HepG2 (cell line): Measurements from ENCODE around the gene SUPT20HL2. TPM values are rescaled to one million over a fixed set of nuclear protein-coding genes. Genes with fewer than 3 reads are reported as not detected.

Source experiments
- ATAC-seq: fragments of 200-7000 bp; cut with Tn5 transposase; 3 replicates; pipeline ENCODE4 v1.9.1; 2020; ENCODE audit warnings: mild to moderate bottlenecking, moderate library complexity
- BruUV-seq: library from RNA; stranded (reverse); fragments of 400-500 nt; replicated peaks from 2 replicates; lab custom pipeline; 2021; lab: Mats Ljungman, UMichigan
- CTCF ChIA-PET: fragments of 300-600 bp; formaldehyde crosslinking; extraction: SDS; loops from one replicate; lab custom pipeline; 2021; ENCODE audit warnings: low total read pairs, inconsistent platforms, low intra/inter-chr PET ratio; lab: Yijun Ruan, JAX
- POLR2A ChIA-PET: fragments of 350-600 bp; sonication (Branson Sonifier 250); formaldehyde crosslinking; loops from one replicate; lab custom pipeline; 2020; ENCODE audit warnings: antibody characterized with exemption, inconsistent platforms; lab: Yijun Ruan, JAX
- DNase-seq: peaks from one replicate; pipeline ENCODE4 v3.0.0-alpha.2; 2015; ENCODE audit warnings: low spot score
- FAIRE-seq: peaks from 3 replicates; lab custom pipeline; 2011; peaks lifted over from hg19 to GRCh38; lab: Jason Lieb, UNC
- H2AFZ ChIP-seq: one replicate; pipeline ENCODE4 v1.6.1; 2011; ENCODE audit warnings: low read length, inconsistent platforms
- H3K27ac ChIP-seq: fragments of 300-600 bp; 3 replicates; pipeline ENCODE4 v1.8.0; 2011; ENCODE audit warnings: mixed run types, mild to moderate bottlenecking, mixed read lengths, low read length, inconsistent platforms; ENCODE audit not compliant: insufficient read depth; ENCODE audit errors: extremely low read length
- H3K27me3 ChIP-seq, 2 experiments: fragments of 200-600 bp in 1 of 2; 2 replicates in 1 of 2; 3 replicates in 1 of 2; pipeline versions ENCODE4 v1.6.0 to v1.8.0; 2011; ENCODE audit warnings: low read length in 2 of 2, mild to moderate bottlenecking in 2 of 2, moderate library complexity in 2 of 2, inconsistent platforms in 1 of 2; ENCODE audit not compliant: insufficient read depth in 2 of 2, control insufficient read depth in 1 of 2
- H3K36me3 ChIP-seq, 2 experiments: fragments of 200-600 bp in 1 of 2; replicated peaks in 1 of 2; 2 replicates in 1 of 2; 3 replicates in 1 of 2; pipeline versions ENCODE4 v1.5.1 to v1.8.0; 2011; ENCODE audit warnings: low read length in 2 of 2, inconsistent platforms in 1 of 2; ENCODE audit not compliant: insufficient read depth in 2 of 2, control insufficient read depth in 1 of 2
- H3K4me1 ChIP-seq: 2 replicates; pipeline ENCODE4 v1.5.1; 2012; ENCODE audit warnings: low read length, inconsistent platforms; ENCODE audit not compliant: insufficient read depth
- H3K4me2 ChIP-seq: 2 replicates; pipeline ENCODE4 v1.6.0; 2011; ENCODE audit warnings: low read depth, low read length, inconsistent platforms
- H3K4me3 ChIP-seq, 3 experiments: fragments of 200-600 bp in 1 of 3; sonication (generic), shearing (Covaris generic) in 1 of 3; replicated peaks in 1 of 3; 2 replicates each; pipeline ENCODE4 v1.5.1; 2011 to 2016; ENCODE audit warnings: low read length in 3 of 3, inconsistent platforms in 2 of 3, low read depth in 2 of 3, mild to moderate bottlenecking in 2 of 3, control low read depth in 1 of 3, mixed read lengths in 1 of 3; ENCODE audit not compliant: insufficient read depth in 1 of 3
- H3K79me2 ChIP-seq: one replicate; pipeline ENCODE4 v1.6.1; 2011; ENCODE audit warnings: low read length, inconsistent platforms; ENCODE audit not compliant: insufficient read depth
- H3K9ac ChIP-seq: 2 replicates; pipeline ENCODE4 v1.6.0; 2011; ENCODE audit warnings: mild to moderate bottlenecking, low read depth, low read length, inconsistent platforms; ENCODE audit not compliant: insufficient read depth
- H3K9me3 ChIP-seq: 2 replicates; pipeline ENCODE4 v1.5.1; 2012; ENCODE audit warnings: mild to moderate bottlenecking, low read length
- H4K20me1 ChIP-seq: 2 replicates; pipeline ENCODE4 v1.6.0; 2011; ENCODE audit warnings: inconsistent platforms, mild to moderate bottlenecking, low read length, moderate library complexity; ENCODE audit not compliant: insufficient read depth
- EP300 ChIP-seq, 3 experiments: sonication (generic) in 1 of 3; formaldehyde crosslinking in 1 of 3; IDR thresholded peaks; 2 replicates each; pipeline versions ENCODE4 v1.5.1 to v1.6.1; 2011 to 2020; ENCODE audit warnings: low read depth in 2 of 3, low read length in 2 of 3, borderline replicate concordance in 1 of 3, improper control_type of control experiment in 1 of 3, mild to moderate bottlenecking in 1 of 3, missing genetic modification reagents in 1 of 3, moderate library complexity in 1 of 3
- FOXC1 ChIP-seq: sonication (generic); formaldehyde crosslinking; IDR thresholded peaks from 2 replicates; pipeline ENCODE4 v1.8.0; 2022; ENCODE audit warnings: mild to moderate bottlenecking, missing genetic modification reagents, borderline replicate concordance
- FOXP1 ChIP-seq, 2 experiments: fragments of 450-650 bp in 1 of 2; IDR thresholded peaks; 2 replicates each; pipeline ENCODE4 v1.6.1; 2017 to 2018; ENCODE audit warnings: antibody characterized with exemption in 1 of 2
- MAFF ChIP-seq: IDR thresholded peaks from 2 replicates; pipeline ENCODE4 v1.6.1; 2011; ENCODE audit warnings: low read depth, low read length, improper control_type of control experiment
- MTF2 ChIP-seq: sonication (generic); formaldehyde crosslinking; IDR thresholded peaks from 2 replicates; pipeline ENCODE4 v1.5.0; 2020; ENCODE audit warnings: missing genetic modification reagents, borderline replicate concordance
- NAIF1 ChIP-seq: sonication (generic); formaldehyde crosslinking; IDR thresholded peaks from 2 replicates; pipeline ENCODE4 v1.5.0; 2020; ENCODE audit warnings: mild to moderate bottlenecking, missing genetic modification reagents, borderline replicate concordance
- NR2F6 ChIP-seq, 2 experiments: IDR thresholded peaks; 2 replicates each; pipeline ENCODE4 v1.6.1; 2016; ENCODE audit warnings: antibody characterized with exemption in 1 of 2, mild to moderate bottlenecking in 1 of 2
- ZNF143 ChIP-seq: sonication (generic); formaldehyde crosslinking; IDR thresholded peaks from 2 replicates; pipeline ENCODE4 v1.4.0; 2020; ENCODE audit warnings: missing genetic modification reagents
- ZNF354B ChIP-seq: sonication (generic); formaldehyde crosslinking; IDR thresholded peaks from 2 replicates; pipeline ENCODE4 v1.8.0; 2022; ENCODE audit warnings: mild to moderate bottlenecking, missing genetic modification reagents
- ZNF44 ChIP-seq: sonication (generic); formaldehyde crosslinking; IDR thresholded peaks from 2 replicates; pipeline ENCODE4 v1.5.1; 2020; ENCODE audit warnings: mild to moderate bottlenecking, missing genetic modification reagents
- WGBS: methylation state at CpG from one replicate; pipeline ENCODE4 v1.1.6; 2017; ENCODE audit warnings: low lambda C conversion rate; 5-methylcytosine and 5-hydroxymethylcytosine counted together
- in situ Hi-C: cut with HindIII; loops from 2 replicates; pipeline ENCODE4 v1.10.0; 2017; ENCODE audit warnings: low pct_unique_long_range_greater_than_20kb; ENCODE audit not compliant: extremely low pct_ligation_motif_present
- intact Hi-C: fragments of 100-400 bp; cut with micrococcal nuclease; formaldehyde crosslinking; loops from one replicate; pipeline ENCODE4 v1.10.0; 2022; ENCODE audit not compliant: unreplicated experiment
- polyA plus RNA-seq, 8 experiments: library from polyadenylated mRNA; depleted of rRNA in 3 of 8; stranded (reverse) in 7 of 8; unstranded in 1 of 8; fragments of >200 nt; fragmentation: Illumina TruSeq in 4 of 8; extraction: Trizol in 4 of 8; gene quantifications; 2 replicates each; pipeline versions ENCODE4 v1.2.1 to v1.2.3, GENCODE V29; 2011 to 2016; ENCODE audit warnings: low read depth in 4 of 8, missing spikeins in 1 of 8, mixed read lengths in 1 of 8; ENCODE audit not compliant: insufficient read depth in 1 of 8
- total RNA-seq, 5 experiments: library from RNA; depleted of rRNA; stranded (reverse); fragments of >200 nt; fragmentation: Illumina TruSeq; extraction: Trizol; gene quantifications; 2 replicates each; pipeline ENCODE4 v1.2.3, GENCODE V29; 2016; ENCODE audit warnings: low read depth in 1 of 5
- TF ChIP-seq, protein P1 (sequence below): sonication (generic); formaldehyde crosslinking; IDR thresholded peaks from 2 replicates; pipeline ENCODE4 v1.5.0; 2020; ENCODE audit warnings: mild to moderate bottlenecking, missing genetic modification reagents, borderline replicate concordance
- TF ChIP-seq, protein P2 (sequence below): fragments of 450-650 bp; IDR thresholded peaks from 2 replicates; pipeline ENCODE4 v1.6.1; 2017
- TF ChIP-seq, protein P3 (sequence below): sonication (generic); formaldehyde crosslinking; IDR thresholded peaks from 2 replicates; pipeline ENCODE4 v1.4.0; 2020; ENCODE audit warnings: mild to moderate bottlenecking, missing genetic modification reagents

The SUPT20HL2 gene
- total and polyA plus RNA-seq, 2 of the 13 experiments (the other 11 are each of a cell fraction or from before 2014, with no cell fraction given), result not detected

DNA sequence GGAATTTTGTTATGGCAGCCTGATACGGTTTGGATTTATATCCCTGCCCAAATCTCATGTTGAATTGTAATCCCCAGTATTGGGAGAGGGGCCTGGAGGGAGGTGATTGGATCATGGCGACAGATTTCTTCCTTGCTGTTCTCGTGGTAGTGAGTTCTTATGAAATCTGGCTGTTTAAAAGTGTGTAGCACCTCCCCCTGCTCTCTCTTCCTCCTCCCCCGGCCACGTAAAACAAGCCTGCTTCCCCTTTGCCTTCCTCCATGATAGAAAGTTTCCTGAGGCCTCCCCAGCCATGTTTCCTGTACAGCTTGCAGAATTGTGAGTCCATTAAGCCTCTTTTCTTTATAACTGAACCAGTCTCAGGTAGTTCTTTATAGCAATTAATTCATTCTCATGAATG lies 37.9 kb downstream of the SUPT20HL2 start:
- ChIA-PET POLR2A (no interaction called here), CTCF (no interaction called here)
- Histone ChIP-seq H2AFZ (no peak overlapping the region), H4K20me1 (no peaks in the 10 kb centered on the region), H3K27ac (no peak overlapping the region), H3K4me3 (no peak overlapping the region), H3K36me3 (no peaks in the 10 kb centered on the region), H3K4me1 (no peaks in the 10 kb centered on the region), H3K9me3 (no peaks in the 10 kb centered on the region), H3K4me2 (peak overlapping the region; percentile 32; the same call in 1 of the 2 replicates), H3K27me3 (no peaks in the 10 kb centered on the region), H3K9ac (no peak overlapping the region), H3K79me2 (no peaks in the 10 kb centered on the region)
- no TSS peak for BruUV-seq
- ATAC-seq (no peak), DNase-seq (no peak), FAIRE-seq (peak; percentile 21)
- WGBS, result 7% methylated on average over 3 of the region's 5 CpGs
- TF ChIP-seq EP300 (IDR thresholded peaks at IDR 0.05; ENCODE audit: low read depth in 2 of 2, low read length in 2 of 2) (peak in 1 of 2 experiments; percentile 23; a peak in 1 of 4 replicates), EP300 (CRISPR knock-in tag; IDR thresholded peaks at IDR 0.05; ENCODE audit: borderline replicate concordance) (no peak), NR2F6 (IDR thresholded peaks at IDR 0.05) (no peak), NR2F6 (CRISPR knock-in tag; IDR thresholded peaks at IDR 0.05) (no peak)
- intact Hi-C loops (no loop called here), in situ Hi-C loops (no loop called here)

DNA sequence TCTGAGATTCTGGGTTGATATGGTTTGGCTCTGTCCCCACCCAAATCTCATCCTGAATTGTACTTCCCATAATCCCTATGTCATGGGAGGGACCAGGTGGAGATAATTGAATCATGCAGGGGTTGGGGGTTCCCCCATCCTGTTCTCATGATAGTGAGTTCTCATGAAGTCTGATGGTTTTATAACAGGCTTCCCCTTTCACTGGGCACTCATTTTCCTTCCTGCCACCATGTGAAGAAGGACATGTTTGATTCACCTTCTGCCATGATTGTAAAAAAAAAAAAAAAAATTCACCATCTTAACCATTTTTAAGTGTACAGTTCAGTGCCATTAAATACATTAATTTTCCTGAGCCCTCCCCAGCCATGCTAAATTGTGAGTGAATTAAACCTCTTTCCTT lies 42.6 kb downstream of the SUPT20HL2 start:
- no peak for FAIRE-seq
- no TSS peak for BruUV-seq
- no peak for TF ChIP-seq MAFF
- TF ChIP-seq ZNF143, result no peak
- no peak for TF ChIP-seq ZNF354B (CRISPR knock-in tag)
- TF ChIP-seq ZNF44 (CRISPR knock-in tag), result no peak
- TF ChIP-seq NAIF1 (CRISPR knock-in tag), result no peak
- TF ChIP-seq MTF2 (CRISPR knock-in tag), result no peak
- TF ChIP-seq FOXP1 (IDR thresholded peaks at IDR 0.05), result no peak
- no peak for TF ChIP-seq FOXP1 (CRISPR knock-in tag; IDR thresholded peaks at IDR 0.05)
- TF ChIP-seq FOXC1, result no peak
- TF ChIP-seq, protein P1, sequence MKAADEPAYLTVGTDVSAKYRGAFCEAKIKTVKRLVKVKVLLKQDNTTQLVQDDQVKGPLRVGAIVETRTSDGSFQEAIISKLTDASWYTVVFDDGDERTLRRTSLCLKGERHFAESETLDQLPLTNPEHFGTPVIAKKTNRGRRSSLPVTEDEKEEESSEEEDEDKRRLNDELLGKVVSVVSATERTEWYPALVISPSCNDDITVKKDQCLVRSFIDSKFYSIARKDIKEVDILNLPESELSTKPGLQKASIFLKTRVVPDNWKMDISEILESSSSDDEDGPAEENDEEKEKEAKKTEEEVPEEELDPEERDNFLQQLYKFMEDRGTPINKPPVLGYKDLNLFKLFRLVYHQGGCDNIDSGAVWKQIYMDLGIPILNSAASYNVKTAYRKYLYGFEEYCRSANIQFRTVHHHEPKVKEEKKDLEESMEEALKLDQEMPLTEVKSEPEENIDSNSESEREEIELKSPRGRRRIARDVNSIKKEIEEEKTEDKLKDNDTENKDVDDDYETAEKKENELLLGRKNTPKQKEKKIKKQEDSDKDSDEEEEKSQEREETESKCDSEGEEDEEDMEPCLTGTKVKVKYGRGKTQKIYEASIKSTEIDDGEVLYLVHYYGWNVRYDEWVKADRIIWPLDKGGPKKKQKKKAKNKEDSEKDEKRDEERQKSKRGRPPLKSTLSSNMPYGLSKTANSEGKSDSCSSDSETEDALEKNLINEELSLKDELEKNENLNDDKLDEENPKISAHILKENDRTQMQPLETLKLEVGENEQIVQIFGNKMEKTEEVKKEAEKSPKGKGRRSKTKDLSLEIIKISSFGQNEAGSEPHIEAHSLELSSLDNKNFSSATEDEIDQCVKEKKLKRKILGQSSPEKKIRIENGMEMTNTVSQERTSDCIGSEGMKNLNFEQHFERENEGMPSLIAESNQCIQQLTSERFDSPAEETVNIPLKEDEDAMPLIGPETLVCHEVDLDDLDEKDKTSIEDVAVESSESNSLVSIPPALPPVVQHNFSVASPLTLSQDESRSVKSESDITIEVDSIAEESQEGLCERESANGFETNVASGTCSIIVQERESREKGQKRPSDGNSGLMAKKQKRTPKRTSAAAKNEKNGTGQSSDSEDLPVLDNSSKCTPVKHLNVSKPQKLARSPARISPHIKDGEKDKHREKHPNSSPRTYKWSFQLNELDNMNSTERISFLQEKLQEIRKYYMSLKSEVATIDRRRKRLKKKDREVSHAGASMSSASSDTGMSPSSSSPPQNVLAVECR (CRISPR knock-in tag), result no peak
- TF ChIP-seq, protein P2, sequence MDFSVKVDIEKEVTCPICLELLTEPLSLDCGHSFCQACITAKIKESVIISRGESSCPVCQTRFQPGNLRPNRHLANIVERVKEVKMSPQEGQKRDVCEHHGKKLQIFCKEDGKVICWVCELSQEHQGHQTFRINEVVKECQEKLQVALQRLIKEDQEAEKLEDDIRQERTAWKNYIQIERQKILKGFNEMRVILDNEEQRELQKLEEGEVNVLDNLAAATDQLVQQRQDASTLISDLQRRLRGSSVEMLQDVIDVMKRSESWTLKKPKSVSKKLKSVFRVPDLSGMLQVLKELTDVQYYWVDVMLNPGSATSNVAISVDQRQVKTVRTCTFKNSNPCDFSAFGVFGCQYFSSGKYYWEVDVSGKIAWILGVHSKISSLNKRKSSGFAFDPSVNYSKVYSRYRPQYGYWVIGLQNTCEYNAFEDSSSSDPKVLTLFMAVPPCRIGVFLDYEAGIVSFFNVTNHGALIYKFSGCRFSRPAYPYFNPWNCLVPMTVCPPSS, result no peak
- TF ChIP-seq, protein P3, sequence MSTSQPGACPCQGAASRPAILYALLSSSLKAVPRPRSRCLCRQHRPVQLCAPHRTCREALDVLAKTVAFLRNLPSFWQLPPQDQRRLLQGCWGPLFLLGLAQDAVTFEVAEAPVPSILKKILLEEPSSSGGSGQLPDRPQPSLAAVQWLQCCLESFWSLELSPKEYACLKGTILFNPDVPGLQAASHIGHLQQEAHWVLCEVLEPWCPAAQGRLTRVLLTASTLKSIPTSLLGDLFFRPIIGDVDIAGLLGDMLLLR (CRISPR knock-in tag), result no peak

More for the DNA sequence above, 42.6 kb downstream of the SUPT20HL2 start:
- Histone ChIP-seq H4K20me1 (no peaks in the 10 kb centered on the region), H3K4me2 (no peak overlapping the region), H3K79me2 (no peaks in the 10 kb centered on the region), H3K27ac (no peak overlapping the region), H3K9me3 (no peaks in the 10 kb centered on the region), H2AFZ (no peak overlapping the region), H3K27me3 (no peaks in the 10 kb centered on the region), H3K4me1 (0 out of 2 replicates have a peak, but pooled peaks cover 1% of the 10 kb centered on the region), H3K9ac (no peak overlapping the region), H3K4me3 (no peak overlapping the region), H3K36me3 (no peaks in the 10 kb centered on the region)
- POLR2A ChIA-PET, result no interaction called here
- ATAC-seq (no peak), DNase-seq (no peak)
- intact Hi-C loops, result no loop called here
- CTCF ChIA-PET, result no interaction called here
- in situ Hi-C loops, result no loop called here
